Measurements from ENCODE around the gene UNC79.

UNC79 gene

GRCh38 chr14:93727917-93728650 lies 297.3 kb downstream of the UNC79 start:
- TF ChIP-seq ZNF70 (CRISPR knock-in tag; IDR thresholded peaks at IDR 0.05), result no peak
- TF ChIP-seq ZNF8 (CRISPR knock-in tag; IDR thresholded peaks at IDR 0.05), result no peak
- no peak for TF ChIP-seq PATZ1 (CRISPR knock-in tag; IDR thresholded peaks at IDR 0.05; ENCODE audit: borderline replicate concordance)
- TF ChIP-seq PPARA (CRISPR knock-in tag; IDR thresholded peaks at IDR 0.05; ENCODE audit: borderline replicate concordance), result no peak
- TF ChIP-seq ZFP30 (CRISPR knock-in tag; IDR thresholded peaks at IDR 0.05), result no peak
- TF ChIP-seq ZFP3 (CRISPR knock-in tag; IDR thresholded peaks at IDR 0.05), result no peak
- TF ChIP-seq, protein P1, sequence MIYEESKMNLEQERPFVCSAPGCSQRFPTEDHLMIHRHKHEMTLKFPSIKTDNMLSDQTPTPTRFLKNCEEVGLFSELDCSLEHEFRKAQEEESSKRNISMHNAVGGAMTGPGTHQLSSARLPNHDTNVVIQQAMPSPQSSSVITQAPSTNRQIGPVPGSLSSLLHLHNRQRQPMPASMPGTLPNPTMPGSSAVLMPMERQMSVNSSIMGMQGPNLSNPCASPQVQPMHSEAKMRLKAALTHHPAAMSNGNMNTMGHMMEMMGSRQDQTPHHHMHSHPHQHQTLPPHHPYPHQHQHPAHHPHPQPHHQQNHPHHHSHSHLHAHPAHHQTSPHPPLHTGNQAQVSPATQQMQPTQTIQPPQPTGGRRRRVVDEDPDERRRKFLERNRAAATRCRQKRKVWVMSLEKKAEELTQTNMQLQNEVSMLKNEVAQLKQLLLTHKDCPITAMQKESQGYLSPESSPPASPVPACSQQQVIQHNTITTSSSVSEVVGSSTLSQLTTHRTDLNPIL (CRISPR knock-in tag; IDR thresholded peaks at IDR 0.05; ENCODE audit: low read depth), result no peak
- ATAC-seq, result no peak

GRCh38 chr14:93728651-93729016 lies 297.9 kb downstream of the UNC79 start:
- no peak for ATAC-seq

More at GRCh38 chr14:93728651-93729016, 297.9 kb downstream of the UNC79 start:
- no peak for TF ChIP-seq ZNF565 (CRISPR knock-in tag; conservative IDR thresholded peaks at IDR 0.05; ENCODE audit: low read depth)
- TF ChIP-seq ZNF70 (CRISPR knock-in tag; IDR thresholded peaks at IDR 0.05), result no peak
- TF ChIP-seq, protein P1 (CRISPR knock-in tag; IDR thresholded peaks at IDR 0.05; ENCODE audit: low read depth), result no peak
- no peak for TF ChIP-seq RARB (CRISPR knock-in tag; IDR thresholded peaks at IDR 0.05)
- TF ChIP-seq GLIS3 (CRISPR knock-in tag; IDR thresholded peaks at IDR 0.05), result no peak
- no peak for TF ChIP-seq ZNF8 (CRISPR knock-in tag; IDR thresholded peaks at IDR 0.05)
- TF ChIP-seq, protein P2, sequence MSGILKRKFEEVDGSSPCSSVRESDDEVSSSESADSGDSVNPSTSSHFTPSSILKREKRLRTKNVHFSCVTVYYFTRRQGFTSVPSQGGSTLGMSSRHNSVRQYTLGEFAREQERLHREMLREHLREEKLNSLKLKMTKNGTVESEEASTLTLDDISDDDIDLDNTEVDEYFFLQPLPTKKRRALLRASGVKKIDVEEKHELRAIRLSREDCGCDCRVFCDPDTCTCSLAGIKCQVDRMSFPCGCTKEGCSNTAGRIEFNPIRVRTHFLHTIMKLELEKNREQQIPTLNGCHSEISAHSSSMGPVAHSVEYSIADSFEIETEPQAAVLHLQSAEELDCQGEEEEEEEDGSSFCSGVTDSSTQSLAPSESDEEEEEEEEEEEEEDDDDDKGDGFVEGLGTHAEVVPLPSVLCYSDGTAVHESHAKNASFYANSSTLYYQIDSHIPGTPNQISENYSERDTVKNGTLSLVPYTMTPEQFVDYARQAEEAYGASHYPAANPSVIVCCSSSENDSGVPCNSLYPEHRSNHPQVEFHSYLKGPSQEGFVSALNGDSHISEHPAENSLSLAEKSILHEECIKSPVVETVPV (CRISPR knock-in tag; IDR thresholded peaks at IDR 0.05), result no peak
- no peak for TF ChIP-seq PATZ1 (CRISPR knock-in tag; IDR thresholded peaks at IDR 0.05; ENCODE audit: borderline replicate concordance)
- TF ChIP-seq ISL1 (CRISPR knock-in tag; IDR thresholded peaks at IDR 0.05), result no peak
- no peak for TF ChIP-seq ZFP30 (CRISPR knock-in tag; IDR thresholded peaks at IDR 0.05)
- no peak for TF ChIP-seq OSR1 (CRISPR knock-in tag; IDR thresholded peaks at IDR 0.05)
- no peak for TF ChIP-seq TCF4 (CRISPR knock-in tag; IDR thresholded peaks at IDR 0.05; ENCODE audit: borderline replicate concordance)
- TF ChIP-seq PPARA (CRISPR knock-in tag; IDR thresholded peaks at IDR 0.05; ENCODE audit: borderline replicate concordance), result no peak
- TF ChIP-seq TSHZ2 (CRISPR knock-in tag; IDR thresholded peaks at IDR 0.05), result no peak
- no peak for TF ChIP-seq ZC3H10 (CRISPR knock-in tag; IDR thresholded peaks at IDR 0.05)
- TF ChIP-seq, protein P3, sequence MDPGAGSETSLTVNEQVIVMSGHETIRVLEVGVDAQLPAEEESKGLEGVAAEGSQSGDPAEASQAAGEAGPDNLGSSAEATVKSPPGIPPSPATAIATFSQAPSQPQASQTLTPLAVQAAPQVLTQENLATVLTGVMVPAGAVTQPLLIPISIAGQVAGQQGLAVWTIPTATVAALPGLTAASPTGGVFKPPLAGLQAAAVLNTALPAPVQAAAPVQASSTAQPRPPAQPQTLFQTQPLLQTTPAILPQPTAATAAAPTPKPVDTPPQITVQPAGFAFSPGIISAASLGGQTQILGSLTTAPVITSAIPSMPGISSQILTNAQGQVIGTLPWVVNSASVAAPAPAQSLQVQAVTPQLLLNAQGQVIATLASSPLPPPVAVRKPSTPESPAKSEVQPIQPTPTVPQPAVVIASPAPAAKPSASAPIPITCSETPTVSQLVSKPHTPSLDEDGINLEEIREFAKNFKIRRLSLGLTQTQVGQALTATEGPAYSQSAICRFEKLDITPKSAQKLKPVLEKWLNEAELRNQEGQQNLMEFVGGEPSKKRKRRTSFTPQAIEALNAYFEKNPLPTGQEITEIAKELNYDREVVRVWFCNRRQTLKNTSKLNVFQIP (CRISPR knock-in tag; IDR thresholded peaks at IDR 0.05; ENCODE audit: borderline replicate concordance, low read depth), result no peak
